GM12878 (cell line): Measurements from ENCODE around the gene AMHR2. TPM values are rescaled to one million over a fixed set of nuclear protein-coding genes. Genes with fewer than 3 reads are reported as not detected.
"Not testable (repeated sequence)": the region's sequence is repeated elsewhere in the genome, so short reads cannot be mapped to it uniquely, and the experiment has no call there.

ENCODE experiments used
- ATAC-seq: fragments of 200-7000 bp; cut with Tn5 transposase; 3 replicates; pipeline ENCODE4 v1.9.1; 2020; ENCODE audit warnings: mild to moderate bottlenecking, moderate library complexity
- BruUV-seq: library from RNA; stranded (reverse); fragments of 400-500 nt; replicated peaks from 2 replicates; lab custom pipeline; 2021; lab: Mats Ljungman, UMichigan
- CTCF ChIA-PET: fragments of 300-600 bp; sonication (Branson Sonifier 250); formaldehyde crosslinking; extraction: SDS; loops from one replicate; lab custom pipeline; 2021; ENCODE audit warnings: inconsistent platforms; lab: Yijun Ruan, JAX
- POLR2A ChIA-PET: fragments of 350-600 bp; formaldehyde crosslinking; extraction: SDS; loops from one replicate; lab custom pipeline; 2021; ENCODE audit warnings: inconsistent platforms; lab: Charles Lee
- RAD21 ChIA-PET: fragments of 300-600 bp; sonication (Branson Sonifier 250); formaldehyde crosslinking; loops from one replicate; lab custom pipeline; 2023; ENCODE audit warnings: antibody characterized with exemption; ENCODE audit not compliant: unreplicated experiment; lab: Charles Lee
- SMC1A ChIA-PET: fragments of 300-600 bp; sonication (Branson Sonifier 250); formaldehyde crosslinking; loops from one replicate; lab custom pipeline; 2023; ENCODE audit not compliant: unreplicated experiment, uncharacterized antibody; lab: Charles Lee
- DNase-seq: peaks from one replicate; pipeline ENCODE4 v3.0.0-alpha.2; 2011; ENCODE audit warnings: low read depth, low spot score
- FAIRE-seq: peaks from 3 replicates; lab custom pipeline; 2011; peaks lifted over from hg19 to GRCh38; lab: Jason Lieb, UNC
- H2AFZ ChIP-seq: 2 replicates; pipeline ENCODE4 v1.6.0; 2011; ENCODE audit warnings: low read depth, low read length, control low read depth; ENCODE audit not compliant: control insufficient read depth
- H3K27ac ChIP-seq: 2 replicates; pipeline ENCODE4 v1.5.1; 2011; ENCODE audit warnings: control low read depth; ENCODE audit not compliant: control insufficient read depth, insufficient read depth
- H3K27me3 ChIP-seq, 2 experiments: replicated peaks in 1 of 2; 2 replicates each; pipeline versions ENCODE4 v1.6.0 to v1.6.1; 2011; ENCODE audit warnings: low read length in 1 of 2; ENCODE audit not compliant: control insufficient read depth in 2 of 2, insufficient read depth in 2 of 2
- H3K36me3 ChIP-seq, 2 experiments: 2 replicates each; pipeline ENCODE4 v1.5.1; 2011; ENCODE audit warnings: low read length in 1 of 2; ENCODE audit not compliant: control insufficient read depth in 2 of 2, insufficient read depth in 2 of 2
- H3K4me1 ChIP-seq: 2 replicates; pipeline ENCODE4 v1.6.1; 2011; ENCODE audit warnings: mild to moderate bottlenecking, low read length, moderate library complexity, mixed read lengths; ENCODE audit not compliant: control insufficient read depth, insufficient read depth
- H3K4me2 ChIP-seq: 2 replicates; pipeline ENCODE4 v1.6.0; 2011; ENCODE audit warnings: control low read depth; ENCODE audit not compliant: control insufficient read depth, insufficient read depth
- H3K4me3 ChIP-seq: fragments of 200-600 bp; sonication (generic); 2 replicates; pipeline ENCODE4 v1.5.1; 2016
- H3K79me2 ChIP-seq: 2 replicates; pipeline ENCODE4 v1.6.0; 2011; ENCODE audit warnings: low read length; ENCODE audit not compliant: control insufficient read depth, insufficient read depth
- H3K9ac ChIP-seq: 2 replicates; pipeline ENCODE4 v1.8.0; 2011; ENCODE audit warnings: low read length, control low read depth, mixed read lengths; ENCODE audit not compliant: control insufficient read depth, insufficient read depth
- H3K9me3 ChIP-seq: replicated peaks from 3 replicates; pipeline ENCODE4 v1.5.1; 2011; ENCODE audit warnings: mild to moderate bottlenecking, low read length; ENCODE audit not compliant: control insufficient read depth, insufficient read depth
- H4K20me1 ChIP-seq: 2 replicates; pipeline ENCODE4 v1.6.0; 2011; ENCODE audit not compliant: control insufficient read depth, insufficient read depth
- BCL3 ChIP-seq: IDR thresholded peaks from 2 replicates; pipeline ENCODE4 v1.6.1; 2011; ENCODE audit warnings: borderline replicate concordance, low read depth, mild to moderate bottlenecking, moderate library complexity, low read length; ENCODE audit not compliant: insufficient read depth, poor library complexity, severe bottlenecking
- BRCA1 ChIP-seq: IDR thresholded peaks from 2 replicates; pipeline ENCODE4 v1.6.1; 2011; ENCODE audit warnings: low read depth, low read length, improper control_type of control experiment
- NRF1 ChIP-seq: conservative IDR thresholded peaks from 2 replicates; pipeline ENCODE4 v1.6.1; 2011; ENCODE audit warnings: mild to moderate bottlenecking, low read depth, low read length, improper control_type of control experiment
- ZBTB40 ChIP-seq: fragments of 450-650 bp; IDR thresholded peaks from 2 replicates; pipeline ENCODE4 v1.6.1; 2016; ENCODE audit warnings: mild to moderate bottlenecking, moderate library complexity, borderline replicate concordance
- WGBS: methylation state at CpG from one replicate; pipeline ENCODE4 v1.1.6; 2016; ENCODE audit warnings: low lambda C conversion rate; ENCODE audit not compliant: insufficient replicate concordance, insufficient coverage; ENCODE audit errors: missing lambda C conversion rate; 5-methylcytosine and 5-hydroxymethylcytosine counted together
- in situ Hi-C: fragments of 300-500 bp; cut with MboI; formaldehyde crosslinking; loops from 9 replicates; pipeline ENCODE4 v1.14.3; 2018; ENCODE audit warnings: mixed read lengths
- intact Hi-C: fragments of 100-400 bp; cut with micrococcal nuclease; formaldehyde crosslinking; loops from one replicate; pipeline ENCODE4 v1.14.2; 2022; ENCODE audit not compliant: unreplicated experiment
- polyA plus RNA-seq, 11 experiments: library from polyadenylated mRNA; depleted of rRNA in 4 of 11; unstranded in 6 of 11; stranded (reverse) in 5 of 11; fragments of >200 nt; fragmentation: Nextera tagmentation in 4 of 11; fragmentation: Illumina TruSeq in 1 of 11; extraction: Ambion mirVana in 4 of 11; extraction: Trizol in 1 of 11; gene quantifications; 1 replicate in 1 of 11; 2 replicates in 10 of 11; pipeline versions ENCODE4 v1.2.1 to v1.2.3, GENCODE V29; 2011 to 2016; ENCODE audit warnings: inconsistent platforms in 2 of 11, missing spikeins in 2 of 11, low read depth in 1 of 11
- total RNA-seq, 4 experiments: library from RNA; depleted of rRNA in 3 of 4; stranded (reverse); fragments of >200 nt in 3 of 4; fragmentation: Illumina TruSeq in 1 of 4; extraction: Trizol in 1 of 4; gene quantifications; 2 replicates each; pipeline versions ENCODE4 v1.2.1 to v1.2.3, GENCODE V29; 2013 to 2021

Gene AMHR2
- total and polyA plus RNA-seq, 10 of the 15 experiments (the other 5 are each of a cell fraction or from before 2014, with no cell fraction given) = 0.06 TPM; not detected in 9

- TF ChIP-seq BCL3 = no peak
- no peak for TF ChIP-seq BRCA1
These were observed 31.9 kb upstream of the AMHR2 start (continued) for GRCh38 chr12:53391724-53392123.

GRCh38 chr12:53399896-53400295 is 23.8 kb upstream of the AMHR2 start:
- no peak overlapping the region for H3K27ac ChIP-seq
- TF ChIP-seq NRF1 (no peak), ZBTB40 (no peak)
- no peaks in the 10 kb centered on the region for H3K27me3 ChIP-seq
- ChIA-PET RAD21 (no interaction called here), CTCF (no interaction called here), POLR2A (no interaction called here), SMC1A (no interaction called here)
- no peak overlapping the region for H2AFZ ChIP-seq
- no peaks in the 10 kb centered on the region for H4K20me1 ChIP-seq
- no peaks in the 10 kb centered on the region for H3K9me3 ChIP-seq
- H3K4me3 ChIP-seq = no peak overlapping the region
- H3K79me2 ChIP-seq = peaks cover 10% of the 10 kb centered on the region
- no peak for FAIRE-seq
- ATAC-seq = no peak
- H3K36me3 ChIP-seq = peaks cover 0 to 2% of the 10 kb centered on the region in 2 experiments; a peak in 1 of 4 replicates
- BruUV-seq = no TSS peak
- H3K4me2 ChIP-seq = no peak overlapping the region
- WGBS = 100% methylated on average over 7 of the region's 7 CpGs
- in situ Hi-C loops = no loop called here
- intact Hi-C loops = no loop called here
- no peak overlapping the region for H3K9ac ChIP-seq
- no peak for DNase-seq
- H3K4me1 ChIP-seq = no peaks in the 10 kb centered on the region

DNA sequence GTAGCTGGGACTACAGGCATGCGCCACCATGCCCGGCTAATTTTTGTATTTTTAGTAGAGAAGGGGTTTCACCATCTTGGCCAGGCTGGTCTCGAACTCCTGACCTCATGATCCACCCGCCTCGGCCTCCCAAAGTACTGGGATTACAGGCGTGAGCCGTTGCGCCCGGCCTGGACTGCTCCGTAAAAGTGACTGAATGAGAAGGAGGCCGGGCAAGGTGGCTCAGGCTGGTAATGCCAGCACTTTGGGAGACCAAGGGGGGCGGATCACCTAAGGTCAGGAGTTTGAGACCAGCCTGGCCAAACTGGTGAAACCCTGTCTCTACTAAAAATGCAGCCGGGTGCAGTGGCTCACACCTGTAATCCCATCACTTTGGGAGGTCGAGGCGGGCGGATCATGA is 21.3 kb upstream of the AMHR2 start:
- H3K9ac ChIP-seq, RAD21 ChIA-PET, H3K27me3 ChIP-seq, CTCF ChIA-PET, intact Hi-C loops, H3K9me3 ChIP-seq, H3K4me3 ChIP-seq, H3K79me2 ChIP-seq, in situ Hi-C loops, FAIRE-seq, H3K36me3 ChIP-seq, BruUV-seq, DNase-seq, H2AFZ ChIP-seq, H3K27ac ChIP-seq, H4K20me1 ChIP-seq, H3K4me2 ChIP-seq, H3K4me1 ChIP-seq, ATAC-seq: not testable (repeated sequence)
- ChIA-PET SMC1A (interaction anchor here (1.4 kb wide), 1 partner anchor 18 kb away, joined by 4 read pairs; no protein-coding TSS in a partner anchor), POLR2A (interaction anchor here (1.2 kb wide), 1 partner anchor 19 kb away, joined by 3 read pairs; no protein-coding TSS in a partner anchor)
- WGBS = 96% methylated on average over 16 of the region's 16 CpGs
